HCEC 1CT (cell line): ENCODE results near the gene INS.

Experiments
- DNase-seq: peaks from one replicate; pipeline ENCODE4 v3.0.0-alpha.2; 2017

Gene INS

DNA sequence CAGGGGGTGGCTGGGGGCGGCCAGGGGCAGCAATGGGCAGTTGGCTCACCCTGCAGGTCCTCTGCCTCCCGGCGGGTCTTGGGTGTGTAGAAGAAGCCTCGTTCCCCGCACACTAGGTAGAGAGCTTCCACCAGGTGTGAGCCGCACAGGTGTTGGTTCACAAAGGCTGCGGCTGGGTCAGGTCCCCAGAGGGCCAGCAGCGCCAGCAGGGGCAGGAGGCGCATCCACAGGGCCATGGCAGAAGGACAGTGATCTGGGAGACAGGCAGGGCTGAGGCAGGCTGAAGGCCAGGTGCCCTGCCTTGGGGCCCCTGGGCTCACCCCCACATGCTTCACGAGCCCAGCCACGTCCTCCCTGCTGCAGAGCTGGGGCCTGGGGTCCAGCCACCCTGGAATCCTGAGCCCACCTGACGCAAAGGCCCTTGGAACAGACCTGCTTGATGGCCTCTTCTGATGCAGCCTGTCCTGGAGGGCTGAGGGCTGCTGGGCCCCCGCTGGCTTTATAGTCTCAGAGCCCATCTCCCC is at the start of gene INS:
Gene INS, minus strand, starts transcription at position 474 of the 524 bp plus-strand sequence. Its CDS starts 238 bp downstream, at position 236.
- no peak for DNase-seq

DNA sequence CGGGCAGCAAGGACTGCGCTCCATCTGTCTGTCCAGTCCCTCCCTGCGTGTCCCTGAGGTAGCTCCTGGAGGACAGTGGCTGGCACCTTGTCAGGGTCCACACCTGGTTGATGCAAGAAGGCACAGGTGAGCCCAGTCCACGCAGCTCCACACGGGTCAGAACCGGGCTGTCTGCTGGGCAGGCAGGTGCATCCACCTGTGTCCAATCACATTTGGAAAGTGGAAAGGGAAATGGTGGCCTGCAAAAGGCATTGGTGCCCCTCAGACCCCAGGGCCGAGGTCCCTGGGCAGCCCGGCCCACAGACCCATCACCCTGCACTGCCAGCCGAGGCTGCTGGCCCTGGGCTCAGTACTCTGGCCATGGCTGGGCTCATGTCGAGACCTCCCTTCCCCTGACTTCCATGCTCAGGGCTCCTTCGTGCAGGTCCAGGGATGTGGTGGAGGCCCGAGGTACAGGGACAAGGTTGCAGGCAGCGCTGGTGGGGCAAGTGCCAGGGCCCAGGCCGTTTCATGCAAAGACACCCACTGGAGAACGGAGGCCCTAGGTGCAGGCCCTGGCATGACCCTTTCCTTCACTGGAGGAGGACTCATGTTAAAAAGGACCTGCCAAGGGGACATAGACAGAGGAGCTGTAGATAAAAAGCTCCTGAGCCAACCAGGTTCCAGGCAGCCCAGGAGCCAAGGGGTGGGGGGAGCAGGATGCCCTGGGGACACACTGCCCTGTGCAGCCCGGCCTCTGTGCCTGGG is 49.5 kb upstream of the INS start:
- DNase-seq, result no peak

GRCh38 chr11:2209900-2210321 is 48.9 kb upstream of the INS start:
- DNase-seq, result no peak

DNA sequence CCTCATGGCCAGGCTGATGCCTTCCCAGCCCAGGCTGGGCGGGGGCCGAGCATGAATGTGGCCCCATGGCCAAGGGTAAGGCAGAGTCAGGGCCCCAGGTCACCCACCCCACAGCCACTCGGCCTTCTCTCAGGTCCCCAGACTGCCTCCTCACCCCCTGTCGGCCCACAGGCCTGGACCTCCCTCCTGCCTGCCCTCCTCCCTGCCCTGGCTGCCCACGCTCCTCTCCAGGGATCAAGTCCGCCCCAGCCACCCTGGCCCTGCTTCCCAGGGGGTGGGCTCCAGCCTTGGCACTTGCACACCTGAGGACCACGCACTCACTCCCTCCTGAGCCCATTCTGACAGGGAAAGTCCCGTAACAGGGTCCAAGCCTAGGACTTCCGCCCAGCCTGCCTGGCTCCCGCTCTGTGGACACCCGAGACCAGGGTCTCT is 48.4 kb upstream of the INS start:
- DNase-seq, result no peak

DNA sequence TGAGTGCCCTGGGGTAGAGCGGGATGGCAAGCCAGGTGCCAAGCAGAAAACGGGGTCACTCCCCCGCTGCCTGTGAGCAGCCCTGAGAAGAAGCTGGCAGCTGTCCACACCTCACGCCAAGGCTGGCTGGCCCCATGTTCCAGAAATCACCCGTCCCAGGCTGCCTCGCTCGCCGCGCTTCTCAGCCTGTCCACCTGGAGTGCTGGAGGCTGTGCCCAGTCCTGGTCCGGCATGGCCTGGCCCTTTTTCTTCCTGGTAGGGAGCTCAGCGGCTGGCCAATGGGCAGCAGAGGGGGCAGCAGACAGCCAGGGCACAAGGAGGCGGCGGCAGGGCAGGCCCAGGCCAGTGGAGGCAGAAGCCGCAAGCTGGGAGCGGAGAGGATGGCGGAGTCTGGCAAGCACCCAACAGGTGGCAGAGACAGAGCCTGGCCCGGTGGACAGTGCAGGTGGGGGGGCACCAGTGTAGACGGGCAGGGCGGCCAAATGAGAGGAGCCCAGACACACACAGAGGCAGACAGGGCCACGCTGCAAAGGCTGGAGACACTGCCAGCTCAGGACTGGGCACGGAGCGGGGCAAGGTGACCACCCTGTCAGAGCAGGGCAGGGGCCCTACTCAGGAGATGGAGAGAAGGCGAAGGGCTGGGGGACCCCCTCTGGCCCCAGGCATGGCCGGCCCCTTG is 47.8 kb upstream of the INS start:
- DNase-seq, result no peak

DNA sequence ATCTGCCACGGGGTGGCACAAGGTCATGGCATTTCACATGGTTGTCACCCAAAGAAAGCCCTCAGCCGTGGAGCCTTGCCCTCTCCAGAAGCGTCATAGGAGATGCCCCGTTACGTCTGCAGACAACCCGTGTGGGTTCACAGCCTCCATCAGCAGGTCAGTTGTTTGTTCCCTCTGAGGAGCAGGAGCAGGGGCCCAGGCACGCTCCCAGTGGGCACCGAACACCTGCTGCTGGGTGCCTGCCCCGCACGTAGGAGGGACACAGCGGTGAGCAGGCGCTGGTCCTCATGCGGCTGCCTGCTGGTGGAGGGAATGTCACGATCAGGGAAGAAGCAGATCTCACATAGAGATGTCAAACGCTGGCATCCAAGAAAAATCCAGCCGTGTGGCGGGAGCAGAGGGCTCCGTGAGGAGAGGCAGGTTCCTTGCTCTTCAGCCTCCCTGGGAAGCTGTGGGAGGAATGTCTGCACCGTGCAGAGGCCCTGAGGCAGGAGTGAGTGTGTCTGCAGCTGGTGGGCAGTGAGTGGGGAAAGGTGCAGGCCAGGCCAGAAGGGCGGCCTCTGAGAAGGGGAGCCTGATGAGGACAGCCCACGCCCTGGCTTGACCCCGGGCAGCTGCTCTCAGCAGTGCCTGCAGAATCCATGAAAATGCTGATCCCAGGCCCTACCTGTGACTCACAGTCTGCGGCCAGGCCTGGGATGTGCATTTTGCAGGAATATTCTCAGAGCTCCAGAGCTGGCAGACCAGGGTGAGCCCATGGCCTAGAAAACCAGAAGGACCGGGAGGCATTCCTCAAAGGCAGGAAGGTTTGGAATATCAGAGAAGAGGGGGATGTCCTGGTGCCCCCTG is 47.0 kb upstream of the INS start:
- DNase-seq, result no peak

- no peak for DNase-seq
Observed at GRCh38 chr11:2207212-2207611, 46.2 kb upstream of the INS start.

GRCh38 chr11:2205981-2206690 is 45.1 kb upstream of the INS start:
- DNase-seq, result no peak

DNA sequence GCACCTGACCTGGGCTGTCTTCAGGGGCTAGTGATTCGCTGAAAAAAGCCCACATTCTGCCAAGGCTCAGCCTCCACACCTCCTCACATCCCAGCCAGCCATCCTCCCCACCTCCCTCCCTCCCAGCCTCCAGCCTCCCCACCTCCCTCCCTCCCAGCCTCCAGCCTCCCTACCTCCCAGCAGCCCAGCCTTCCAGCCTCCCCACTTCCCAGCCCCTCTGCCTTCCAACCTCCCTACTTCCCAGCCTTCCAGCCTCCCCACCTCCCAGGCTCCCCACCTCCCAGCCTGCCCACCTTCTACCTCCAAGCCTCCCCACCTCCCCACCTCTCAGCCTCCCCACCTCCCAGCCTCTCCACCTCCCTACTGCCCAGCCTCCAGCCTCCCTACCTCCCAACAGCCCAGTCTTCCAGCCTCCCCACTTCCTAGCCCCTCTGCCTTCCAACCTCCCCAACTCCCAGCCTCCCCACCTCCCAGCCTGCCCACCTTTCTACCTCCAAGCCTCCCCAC is 44.3 kb upstream of the INS start:
- no peak for DNase-seq

GRCh38 chr11:2204361-2205213 is 43.6 kb upstream of the INS start:
- DNase-seq, result no peak

DNA sequence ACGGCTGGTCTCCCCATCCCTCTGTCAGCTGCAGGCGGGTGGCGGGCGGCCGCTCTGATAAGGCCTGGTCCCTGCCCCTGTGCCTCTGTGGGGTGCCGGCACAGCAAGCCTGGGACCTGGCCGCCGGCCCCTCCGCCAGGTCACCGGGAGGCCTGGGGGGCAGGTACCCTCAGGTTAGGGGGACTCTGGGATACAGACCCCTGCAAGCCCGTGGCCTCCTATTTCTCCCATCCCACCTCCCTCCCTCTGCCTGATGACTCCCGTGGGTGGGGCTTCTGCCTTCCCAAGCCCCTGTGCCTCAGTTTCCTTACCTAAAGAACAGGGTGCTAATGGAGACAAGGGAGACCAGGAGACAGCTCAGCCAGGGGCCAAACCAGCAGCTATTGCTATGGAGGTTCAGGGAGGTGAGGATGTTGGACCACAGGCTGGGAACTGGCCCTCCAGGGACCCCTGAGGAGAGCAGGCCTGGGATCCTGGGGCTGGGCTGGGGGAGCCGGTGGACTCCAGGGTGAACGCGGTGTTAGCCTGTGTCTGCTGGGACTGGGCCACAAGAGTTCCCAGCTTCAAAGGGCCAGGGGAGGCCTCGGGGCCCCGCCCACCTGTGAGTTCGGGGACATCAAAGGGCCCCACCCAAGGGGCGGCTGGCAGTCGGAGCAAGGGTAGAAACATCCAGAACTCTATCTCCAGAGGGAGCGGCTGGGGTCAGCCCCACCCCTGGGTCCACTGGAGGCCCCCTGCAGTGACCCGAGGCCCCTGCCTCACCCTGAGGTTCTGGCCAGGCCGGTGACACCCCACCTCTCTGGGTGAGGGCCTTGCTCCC is 42.6 kb upstream of the INS start:
- DNase-seq, result no peak

GRCh38 chr11:2202900-2203439 is 42.0 kb upstream of the INS start:
- no peak for DNase-seq

GRCh38 chr11:2202071-2202899 is 41.3 kb upstream of the INS start:
- DNase-seq, result no peak

- DNase-seq, result no peak
Observed at GRCh38 chr11:2201542-2201941, 40.5 kb upstream of the INS start.

GRCh38 chr11:2200957-2201519 is 40.0 kb upstream of the INS start:
- DNase-seq, result no peak

DNA sequence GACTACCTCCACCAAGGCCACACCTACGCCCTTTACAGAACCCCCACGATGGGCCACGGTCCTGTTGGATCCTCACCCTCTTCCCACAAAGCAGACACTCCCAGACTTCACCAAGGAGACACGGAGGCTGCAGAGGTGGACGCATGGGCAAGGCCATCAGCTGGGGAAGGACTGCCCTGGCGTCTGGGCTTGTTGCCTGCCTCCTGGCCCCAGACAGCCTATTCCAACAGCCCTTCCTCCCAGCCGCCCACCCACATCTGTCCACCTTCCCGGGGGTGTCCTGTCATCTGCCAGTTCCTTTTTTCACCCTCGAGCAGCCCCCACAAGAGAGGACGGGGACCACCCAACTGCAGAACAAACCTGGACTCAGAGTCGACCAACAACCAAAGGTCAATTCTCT is 39.5 kb upstream of the INS start:
- no peak for DNase-seq

DNA sequence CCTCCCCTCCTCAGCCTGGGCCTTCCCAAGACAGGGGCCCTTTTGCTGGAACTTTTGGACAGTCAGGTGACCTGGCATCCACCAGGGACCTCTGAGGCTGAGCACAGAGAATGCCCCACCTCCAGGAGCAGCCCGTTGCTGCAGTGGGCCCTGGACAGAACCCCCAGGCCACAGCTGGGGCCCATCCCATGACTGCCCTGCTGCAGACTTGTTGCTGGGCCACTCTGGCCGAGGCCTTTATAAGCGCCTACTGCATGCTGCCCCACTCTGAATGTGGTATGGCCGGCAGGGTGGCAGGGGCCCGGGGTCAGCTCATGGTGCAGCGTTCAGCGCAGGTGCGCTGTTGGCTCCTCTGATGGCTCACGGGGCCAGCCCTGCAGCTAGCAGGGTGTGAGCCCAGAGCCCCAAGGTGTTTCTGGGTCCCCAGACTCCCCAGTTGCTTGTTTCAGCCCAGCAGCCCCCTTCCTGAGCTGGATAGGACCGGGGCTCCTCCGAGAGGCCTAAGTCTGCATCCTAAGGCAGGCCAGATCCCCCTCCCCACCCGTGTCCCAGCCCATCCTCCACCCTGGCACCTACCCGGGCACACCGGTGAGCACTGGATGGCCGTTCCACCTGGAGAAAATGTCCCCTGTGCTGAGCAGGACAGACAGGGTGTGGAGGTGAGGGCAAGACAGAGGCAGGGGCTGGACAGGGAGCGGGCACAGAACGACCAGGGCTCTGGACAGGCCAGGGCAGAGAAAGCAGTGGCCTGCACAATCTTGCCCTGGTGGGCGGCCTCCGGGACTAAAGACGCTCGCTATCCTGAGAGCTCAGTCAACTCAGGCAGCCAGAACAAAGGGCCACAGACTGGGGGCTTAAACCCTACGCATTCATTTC is 38.7 kb upstream of the INS start:
- no peak for DNase-seq
